ENCODE results near the gene AOAH. TPM values are rescaled to one million over a fixed set of nuclear protein-coding genes. Genes with fewer than 3 reads are reported as not detected.

Gene AOAH
- total and polyA plus RNA-seq, 2 of the 13 experiments (the other 11 are each of a cell fraction or from before 2014, with no cell fraction given), result not detected

GRCh38 chr7:36487756-36488336, 236.4 kb downstream of the AOAH start:
- H3K9me3 ChIP-seq (ENCODE audit: low read length), result no peaks in the 10 kb centered on the region
- BruUV-seq (replicated peaks), result no TSS peak
- H3K79me2 ChIP-seq (ENCODE audit: insufficient read depth, low read length), result no peaks in the 10 kb centered on the region
- peak; percentile 39 for DNase-seq (ENCODE audit: low spot score)
- no peaks in the 10 kb centered on the region for H3K36me3 ChIP-seq (replicated peaks in 1 of 2; ENCODE audit: control insufficient read depth in 1 of 2, insufficient read depth in 2 of 2, low read length in 2 of 2)
- no peaks in the 10 kb centered on the region for H3K27me3 ChIP-seq (ENCODE audit: control insufficient read depth in 1 of 2, insufficient read depth in 2 of 2, low read length in 2 of 2)
- in situ Hi-C loops (cut with HindIII; ENCODE audit: extremely low pct_ligation_motif_present, low pct_unique_long_range_greater_than_20kb) (loop anchor here (5.0 kb wide), 2 partner anchors 184 to 714 kb away; no protein-coding TSS in a partner anchor), intact Hi-C loops (cut with micrococcal nuclease; ENCODE audit: unreplicated experiment) (loop anchor here (1.0 to 5.0 kb wide), 3 partner anchors 183 to 713 kb away; no protein-coding TSS in a partner anchor)
- no peak overlapping the region for H2AFZ ChIP-seq (ENCODE audit: low read length)
- POLR2A ChIA-PET, result no interaction called here
- ATAC-seq, result peak; percentile 26; the same call in 1 of the 3 replicates
- CTCF ChIA-PET (ENCODE audit: low intra/inter-chr PET ratio, low total read pairs), result interaction anchor here (1.4 to 3.0 kb wide), 3 partner anchors 183 to 712 kb away, joined by 9 to 51 read pairs (median 11); no protein-coding TSS in a partner anchor
- H3K4me1 ChIP-seq (ENCODE audit: insufficient read depth, low read length), result no peaks in the 10 kb centered on the region
- 14% methylated on average over 4 of the region's 4 CpGs for WGBS (ENCODE audit: low lambda C conversion rate)
- FAIRE-seq, result peak; percentile 79
- no peak overlapping the region for H3K4me2 ChIP-seq (ENCODE audit: low read depth, low read length)
- no peak overlapping the region for H3K4me3 ChIP-seq (replicated peaks in 1 of 3; ENCODE audit: insufficient read depth in 1 of 3, low read depth in 2 of 3, low read length in 3 of 3)
- no peak overlapping the region for H3K27ac ChIP-seq (ENCODE audit: extremely low read length, insufficient read depth, low read length)
- no peaks in the 10 kb centered on the region for H4K20me1 ChIP-seq (ENCODE audit: insufficient read depth, low read length)
- H3K9ac ChIP-seq (ENCODE audit: insufficient read depth, low read depth, low read length), result no peak overlapping the region
- TF ChIP-seq ZNF343 (CRISPR knock-in tag; IDR thresholded peaks at IDR 0.05) (no peak), POLR2A (IDR thresholded peaks at IDR 0.05; ENCODE audit: insufficient read depth in 1 of 2, low read depth in 2 of 2, low read length in 2 of 2) (no peak), ARID5B (CRISPR knock-in tag; IDR thresholded peaks at IDR 0.05) (no peak), MBNL3 (CRISPR knock-in tag; conservative IDR thresholded peaks at IDR 0.05) (no peak), ARID3A (IDR thresholded peaks at IDR 0.05; ENCODE audit: low read depth, low read length) (peak; percentile 51; the same call in 1 of the 2 replicates), ZFP36L2 (CRISPR knock-in tag; IDR thresholded peaks at IDR 0.05) (no peak), ZNF546 (CRISPR knock-in tag; conservative IDR thresholded peaks at IDR 0.05) (no peak), BRD4 (CRISPR knock-in tag; IDR thresholded peaks at IDR 0.05) (no peak), CCDC6 (CRISPR knock-in tag; IDR thresholded peaks at IDR 0.05) (no peak), RAD21 (CRISPR knock-in tag; IDR thresholded peaks at IDR 0.05) (peak; percentile 78), ZNF382 (CRISPR knock-in tag; IDR thresholded peaks at IDR 0.05; ENCODE audit: borderline replicate concordance) (no peak), FOXK1 (CRISPR knock-in tag; IDR thresholded peaks at IDR 0.05; ENCODE audit: borderline replicate concordance, low read depth) (no peak), HIVEP1 (CRISPR knock-in tag; IDR thresholded peaks at IDR 0.05) (no peak), ZFP41 (CRISPR knock-in tag; IDR thresholded peaks at IDR 0.05; ENCODE audit: borderline replicate concordance) (no peak), CENPT (CRISPR knock-in tag; IDR thresholded peaks at IDR 0.05; ENCODE audit: low read depth) (no peak), KDM5A (IDR thresholded peaks at IDR 0.05; ENCODE audit: borderline replicate concordance, low read length) (no peak), CTCF (CRISPR knock-in tag; IDR thresholded peaks at IDR 0.05) (peak; percentile 80), GABPB1 (CRISPR knock-in tag; IDR thresholded peaks at IDR 0.05) (no peak), PHF5A (CRISPR knock-in tag; IDR thresholded peaks at IDR 0.05; ENCODE audit: low read depth, unreplicated experiment) (no peak)

Data from HepG2 (cell line).